T-cell (primary cell): ENCODE results near the gene PEX1. TPM values are rescaled to one million over a fixed set of nuclear protein-coding genes. Genes with fewer than 3 reads are reported as not detected.

ENCODE experiments used
- ATAC-seq, 4 experiments: fragments of 200-7000 bp in 3 of 4; fragments of 150-1000 bp in 1 of 4; cut with Tn5 transposase; replicated peaks in 1 of 4; 1 replicate in 3 of 4; 2 replicates in 1 of 4; pipeline ENCODE4 v1.10.0; 2021; ENCODE audit warnings: moderate library complexity in 3 of 4, mild to moderate bottlenecking in 2 of 4, moderate number of reproducible peaks in 1 of 4
- CTCF ChIA-PET, 2 donors: fragments of 300-600 bp; sonication (Branson Sonifier 250); formaldehyde crosslinking; loops; one replicate each; lab custom pipeline; 2022; ENCODE audit warnings: antibody characterized with exemption in 2 of 2; lab: Charles Lee
- POLR2A ChIA-PET, 2 donors: fragments of 300-600 bp; sonication (Branson Sonifier 250); formaldehyde crosslinking; loops; one replicate each; lab custom pipeline; 2022; ENCODE audit warnings: antibody characterized with exemption in 2 of 2; lab: Charles Lee
- DNase-seq, 35 experiments: peaks; one replicate each; pipeline versions ENCODE4 v3.0.0 to v3.0.0-alpha.2; 2013 to 2023
- H3K27ac ChIP-seq: one replicate; pipeline ENCODE4 v1.5.1; 2013; ENCODE audit warnings: low read length
- H3K27me3 ChIP-seq, 2 experiments: replicated peaks in 1 of 2; 1 replicate in 1 of 2; 2 replicates in 1 of 2; pipeline versions ENCODE4 v1.6.1 to v1.7.0; 2013; ENCODE audit warnings: low read length in 1 of 2, mixed read lengths in 1 of 2; ENCODE audit not compliant: control insufficient read depth in 2 of 2, insufficient read depth in 2 of 2; ENCODE audit errors: extremely low read depth in 1 of 2
- H3K36me3 ChIP-seq, 2 donors: 1 replicate in 1 of 2; 2 replicates in 1 of 2; pipeline versions ENCODE4 v1.6.1 to v1.7.0; 2013; ENCODE audit warnings: low read length in 1 of 2; ENCODE audit not compliant: control insufficient read depth in 2 of 2, insufficient read depth in 1 of 2; ENCODE audit errors: extremely low read depth in 1 of 2
- H3K4me1 ChIP-seq, 2 experiments: 1 replicate in 1 of 2; 2 replicates in 1 of 2; pipeline versions ENCODE4 v1.6.1 to v1.7.0; 2013; ENCODE audit warnings: low read length in 2 of 2, mixed read lengths in 1 of 2; ENCODE audit not compliant: insufficient read depth in 2 of 2, control insufficient read depth in 1 of 2; ENCODE audit errors: extremely low read depth in 1 of 2
- H3K4me3 ChIP-seq, 2 donors: 1 replicate in 1 of 2; 2 replicates in 1 of 2; pipeline versions ENCODE4 v1.5.1 to v1.7.0; 2013; ENCODE audit warnings: mild to moderate bottlenecking in 2 of 2, low read length in 1 of 2, moderate library complexity in 1 of 2; ENCODE audit not compliant: control insufficient read depth in 1 of 2; ENCODE audit errors: extremely low read depth in 1 of 2
- H3K9me3 ChIP-seq: 2 replicates; pipeline ENCODE4 v1.7.0; 2013
- H3K27ac Mint-ChIP-seq, 2 donors: one replicate each; pipeline ENCODE4 v1.8.0; 2020 to 2021; ENCODE audit warnings: mild to moderate bottlenecking in 2 of 2, mixed read lengths in 2 of 2
- H3K27me3 Mint-ChIP-seq, 2 donors: one replicate each; pipeline ENCODE4 v1.8.0; 2021 to 2022; ENCODE audit warnings: mixed read lengths in 2 of 2
- H3K36me3 Mint-ChIP-seq: one replicate; pipeline ENCODE4 v1.8.0; 2021; ENCODE audit warnings: mixed read lengths
- H3K4me1 Mint-ChIP-seq, 3 donors: one replicate each; pipeline ENCODE4 v1.8.0; 2020 to 2022; ENCODE audit warnings: mixed read lengths in 3 of 3, mild to moderate bottlenecking in 1 of 3
- H3K4me3 Mint-ChIP-seq, 3 donors: one replicate each; pipeline ENCODE4 v1.8.0; 2020 to 2022; ENCODE audit warnings: mild to moderate bottlenecking in 3 of 3, mixed read lengths in 3 of 3, moderate library complexity in 3 of 3
- H3K9me3 Mint-ChIP-seq, 3 donors: one replicate each; pipeline ENCODE4 v1.8.0; 2020 to 2022; ENCODE audit warnings: mixed read lengths in 3 of 3
- WGBS: methylation state at CpG from one replicate; pipeline ENCODE4 v1.1.5; 2013; ENCODE audit warnings: missing lambda C conversion rate; ENCODE audit not compliant: insufficient coverage; 5-methylcytosine and 5-hydroxymethylcytosine counted together
- total RNA-seq, 35 experiments: library from RNA in 6 of 35; stranded (reverse) in 6 of 35; fragments of 120-200 nt in 1 of 35; gene quantifications; one replicate each; pipeline versions ENCODE4 v1.2.1 to v1.2.4 and lab custom pipeline; 2013 to 2026

PEX1 gene
- total RNA-seq, 5 donors from 2014 or later (not counting 1 experiment from before 2014, with no cell fraction given), result 24.0 to 33.8 (median 29.2) TPM

DNA sequence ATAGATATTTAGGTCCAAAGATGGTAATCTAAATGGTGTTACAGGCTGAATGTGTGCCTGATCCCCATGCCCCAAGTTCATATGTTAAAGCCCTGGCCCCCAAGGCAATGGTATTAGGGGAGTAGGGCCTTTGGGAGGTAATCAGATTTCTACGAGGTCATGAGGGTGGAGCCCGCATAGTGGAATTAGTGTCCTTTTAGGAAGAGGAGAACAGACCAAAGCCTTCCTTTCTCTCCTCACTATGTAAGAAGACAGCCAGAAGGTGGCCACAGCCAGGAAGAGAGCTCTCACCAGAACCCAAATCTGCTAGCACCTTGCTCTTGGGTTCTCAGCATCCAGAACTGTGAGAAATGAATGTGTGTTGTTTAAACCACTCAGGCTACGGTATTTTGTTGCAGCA lies 65.8 kb downstream of the PEX1 start:
- H3K4me1 ChIP-seq, result peaks cover 0 to 2% of the 10 kb centered on the region in 2 experiments
- peaks cover 15% of the 10 kb centered on the region for H3K36me3 Mint-ChIP-seq
- H3K9me3 ChIP-seq, result no peaks in the 10 kb centered on the region
- no peaks in the 10 kb centered on the region for H3K36me3 ChIP-seq
- DNase-seq, result no peak
- no peak for ATAC-seq
- H3K27me3 ChIP-seq, result no peaks in the 10 kb centered on the region
- no peaks in the 10 kb centered on the region for H3K9me3 Mint-ChIP-seq
- H3K27ac Mint-ChIP-seq, result no peak overlapping the region
- ChIA-PET CTCF (interaction anchor here in 1 of 2 donors (3.2 kb wide), 1 partner anchor 15 kb away, joined by 18 read pairs; the partner anchor contains the start of gene GATAD1), POLR2A (no interaction called here)
- WGBS, result 83% methylated on average over 1 of the region's 3 CpGs
- no peak overlapping the region for H3K4me3 Mint-ChIP-seq
- H3K27me3 Mint-ChIP-seq, result no peaks in the 10 kb centered on the region
- no peak overlapping the region for H3K27ac ChIP-seq
- H3K4me3 ChIP-seq, result no peak overlapping the region
- H3K4me1 Mint-ChIP-seq, result peaks cover 0 to 2% (median 0%) of the 10 kb centered on the region in 3 donors

DNA sequence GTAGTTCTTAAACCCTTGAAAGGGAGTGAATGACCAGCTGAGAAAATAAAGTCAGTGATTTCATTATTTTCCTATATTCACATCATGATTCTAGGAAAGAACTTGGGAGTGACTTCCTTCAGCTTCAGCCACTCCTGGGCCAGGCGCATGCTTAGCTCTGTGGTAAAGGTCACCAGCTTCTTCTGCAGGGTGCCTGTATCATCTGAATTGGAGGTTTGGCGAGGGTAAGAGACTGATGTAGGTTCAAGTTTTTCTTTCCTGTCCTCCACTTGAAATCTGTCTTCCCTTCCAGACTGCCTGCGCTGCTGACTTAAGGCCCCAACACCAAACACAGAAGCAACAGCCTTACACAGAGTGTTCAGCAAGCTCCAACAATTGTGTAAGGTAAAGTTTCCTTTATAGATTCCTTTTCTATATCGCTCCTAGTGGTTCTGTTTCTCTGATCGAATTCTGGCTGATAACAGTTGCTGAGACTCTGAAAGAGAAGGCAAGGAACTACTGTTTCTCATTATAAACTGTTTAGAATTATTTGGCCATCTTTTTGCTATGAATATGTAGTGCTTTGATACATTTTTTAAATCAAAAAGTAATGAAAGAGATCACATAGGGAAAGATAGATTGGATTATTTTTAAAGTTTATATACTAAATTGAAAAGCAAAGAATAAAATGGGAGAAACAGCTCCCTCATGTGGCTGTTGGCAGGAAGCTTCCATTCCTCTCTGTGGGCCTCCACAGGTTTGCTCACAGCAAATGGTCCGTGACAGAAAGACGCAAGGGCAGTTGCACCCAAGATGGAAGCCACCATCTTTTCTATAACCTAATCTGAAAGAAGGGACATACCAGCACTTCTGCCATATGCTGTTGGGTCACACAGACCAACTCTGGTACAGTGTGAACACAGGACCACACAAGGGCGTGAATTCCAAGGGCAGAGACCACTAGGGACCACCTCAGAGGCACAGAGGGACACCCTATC lies 67.0 kb downstream of the PEX1 start:
- Mint-ChIP-seq H3K4me1 (peaks cover 0 to 2% (median 0%) of the 10 kb centered on the region in 3 donors), H3K36me3 (peaks cover 16% of the 10 kb centered on the region), H3K27me3 (no peaks in the 10 kb centered on the region), H3K27ac (no peak overlapping the region), H3K4me3 (no peak overlapping the region), H3K9me3 (no peaks in the 10 kb centered on the region)
- H3K36me3 ChIP-seq, result peaks cover 0 to 5% of the 10 kb centered on the region in 2 donors
- no peaks in the 10 kb centered on the region for H3K27me3 ChIP-seq
- H3K4me3 ChIP-seq, result no peak overlapping the region
- ATAC-seq, result peak; percentile 48 to 70 (median 60)
- DNase-seq, result peak in 16 of 35 experiments; percentile 1 to 51 (median 6)
- WGBS, result 57% methylated on average over 2 of the region's 8 CpGs
- H3K9me3 ChIP-seq, result no peaks in the 10 kb centered on the region
- no peak overlapping the region for H3K27ac ChIP-seq
- POLR2A ChIA-PET, result interaction anchor here (0.7 to 0.8 kb wide), 2 partner anchors 32 to 67 kb away, joined by 3 to 4 read pairs; partner anchors contain the start of genes PEX1 (in 1 of the 2) and RBM48 (in 1 of the 2)
- CTCF ChIA-PET, result interaction anchor here (0.5 to 3.2 kb wide), 13 partner anchors 11 to 1192 kb away, joined by 3 to 18 read pairs (median 4); partner anchors contain the start of gene GATAD1 (in 2 of the 2)
- peaks cover 0 to 2% of the 10 kb centered on the region in 2 experiments for H3K4me1 ChIP-seq

DNA sequence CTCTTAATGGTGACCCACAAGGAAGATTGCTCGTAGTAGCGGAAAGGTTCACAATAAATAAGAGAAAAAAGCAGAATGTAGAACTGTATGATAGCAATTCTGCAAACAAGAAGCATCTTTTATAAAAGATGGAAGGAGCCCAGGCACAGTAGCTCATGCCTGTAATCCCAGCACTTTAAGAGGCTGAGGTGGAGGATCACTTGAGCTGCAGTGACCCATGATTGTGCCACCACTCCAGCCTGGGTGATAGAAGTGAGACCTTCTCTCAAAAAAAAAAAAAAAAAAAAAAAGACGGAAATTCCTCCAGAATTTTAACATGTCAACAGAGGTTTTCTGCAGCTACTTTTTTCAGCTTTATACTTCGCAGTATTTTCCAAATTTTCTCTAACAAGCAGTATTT lies 67.8 kb downstream of the PEX1 start:
- ChIA-PET CTCF (interaction anchor here (0.5 to 3.2 kb wide), 9 partner anchors 10 to 808 kb away, joined by 3 to 18 read pairs (median 4); partner anchors contain the start of gene GATAD1 (in 2 of the 2)), POLR2A (interaction anchor here in 1 of 2 donors (0.6 kb wide), 1 partner anchor 32 kb away, joined by 5 read pairs; no protein-coding TSS in a partner anchor)
- H3K27ac Mint-ChIP-seq, result no peak overlapping the region
- H3K4me3 Mint-ChIP-seq, result no peak overlapping the region
- no peaks in the 10 kb centered on the region for H3K27me3 Mint-ChIP-seq
- DNase-seq (no peak), ATAC-seq (no peak)
- H3K4me1 Mint-ChIP-seq, result peaks cover 0 to 2% (median 0%) of the 10 kb centered on the region in 3 donors
- H3K36me3 Mint-ChIP-seq, result peaks cover 22% of the 10 kb centered on the region
- 75% methylated on average over 1 of the region's 4 CpGs for WGBS
- no peak overlapping the region for H3K4me3 ChIP-seq
- H3K36me3 ChIP-seq, result peaks cover 0 to 12% of the 10 kb centered on the region in 2 donors
- no peaks in the 10 kb centered on the region for H3K27me3 ChIP-seq
- no peaks in the 10 kb centered on the region for H3K9me3 Mint-ChIP-seq
- peaks cover 0 to 2% of the 10 kb centered on the region in 2 experiments for H3K4me1 ChIP-seq
- no peaks in the 10 kb centered on the region for H3K9me3 ChIP-seq
- H3K27ac ChIP-seq, result no peak overlapping the region

DNA sequence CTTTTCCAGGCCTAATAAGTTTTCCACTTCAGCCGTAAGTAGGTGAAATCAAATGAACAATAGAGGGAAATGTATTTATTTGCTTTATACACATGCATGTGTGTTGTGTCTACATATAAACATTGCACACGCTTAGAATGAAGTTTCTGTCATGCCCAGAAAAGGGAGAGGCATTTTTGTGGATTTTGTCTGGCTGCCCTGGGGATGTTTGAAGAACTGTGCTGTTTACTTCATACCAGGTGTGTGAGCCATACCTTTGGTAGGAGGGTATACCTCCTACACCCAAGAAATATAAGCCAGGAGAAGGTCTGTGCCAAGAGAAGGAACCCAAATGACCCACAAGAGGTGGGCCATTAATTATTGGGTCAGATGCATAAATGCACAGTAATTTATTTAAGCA lies 68.2 kb downstream of the PEX1 start:
- Mint-ChIP-seq H3K9me3 (no peaks in the 10 kb centered on the region), H3K36me3 (peaks cover 22% of the 10 kb centered on the region), H3K27ac (no peak overlapping the region), H3K4me3 (no peak overlapping the region), H3K4me1 (peaks cover 0 to 2% (median 0%) of the 10 kb centered on the region in 3 donors), H3K27me3 (no peaks in the 10 kb centered on the region)
- Histone ChIP-seq H3K9me3 (no peaks in the 10 kb centered on the region), H3K27ac (no peak overlapping the region), H3K27me3 (no peaks in the 10 kb centered on the region), H3K4me1 (peaks cover 0 to 2% of the 10 kb centered on the region in 2 experiments), H3K36me3 (peaks cover 0 to 16% of the 10 kb centered on the region in 2 donors), H3K4me3 (no peak overlapping the region)
- ChIA-PET CTCF (interaction anchor here (0.7 to 3.2 kb wide), 4 partner anchors 13 to 808 kb away, joined by 3 to 18 read pairs (median 4); partner anchors contain the start of gene GATAD1 (in 1 of the 2)), POLR2A (interaction anchor here in 1 of 2 donors (0.6 kb wide), 2 partner anchors 31 to 130 kb away, joined by 5 to 7 read pairs; partner anchors contain the start of gene FAM133B)
- ATAC-seq (no peak), DNase-seq (no peak)
- no CpG with 5 or more reads among the region's 2 CpGs for WGBS

DNA sequence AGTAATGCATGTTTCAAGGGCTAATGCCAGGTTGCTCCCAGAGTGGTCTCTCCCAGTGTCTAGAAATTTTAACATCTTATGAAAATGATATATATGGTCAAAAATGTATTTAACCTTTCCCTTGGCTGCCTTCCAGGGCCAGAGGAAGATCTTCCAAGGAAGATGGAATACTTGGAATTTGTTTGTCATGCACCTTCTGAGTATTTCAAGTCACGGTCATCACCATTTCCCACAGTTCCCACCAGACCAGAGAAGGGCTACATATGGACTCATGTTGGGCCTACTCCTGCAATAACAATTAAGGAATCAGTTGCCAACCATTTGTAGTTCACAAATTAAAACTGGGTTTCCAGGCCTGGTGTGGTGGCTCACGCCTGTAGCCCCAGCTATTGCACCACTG lies 72.1 kb downstream of the PEX1 start:
- Mint-ChIP-seq H3K4me1 (no peaks in the 10 kb centered on the region), H3K4me3 (no peak overlapping the region), H3K9me3 (no peaks in the 10 kb centered on the region), H3K36me3 (peaks cover 25% of the 10 kb centered on the region), H3K27ac (no peak overlapping the region), H3K27me3 (no peaks in the 10 kb centered on the region)
- WGBS, result no CpG with 5 or more reads among the region's 2 CpGs
- Histone ChIP-seq H3K4me1 (no peaks in the 10 kb centered on the region), H3K27ac (no peak overlapping the region), H3K27me3 (no peaks in the 10 kb centered on the region), H3K36me3 (peaks cover 4 to 39% of the 10 kb centered on the region in 2 donors), H3K9me3 (no peaks in the 10 kb centered on the region), H3K4me3 (no peak overlapping the region)
- no peak for DNase-seq
- ChIA-PET CTCF (interaction anchor here (0.7 to 1.5 kb wide), 2 partner anchors 8 to 624 kb away, joined by 8 to 10 read pairs; no protein-coding TSS in a partner anchor), POLR2A (interaction anchor here in 1 of 2 donors (0.6 kb wide), 1 partner anchor 42 kb away, joined by 10 read pairs; no protein-coding TSS in a partner anchor)
- ATAC-seq, result no peak

DNA sequence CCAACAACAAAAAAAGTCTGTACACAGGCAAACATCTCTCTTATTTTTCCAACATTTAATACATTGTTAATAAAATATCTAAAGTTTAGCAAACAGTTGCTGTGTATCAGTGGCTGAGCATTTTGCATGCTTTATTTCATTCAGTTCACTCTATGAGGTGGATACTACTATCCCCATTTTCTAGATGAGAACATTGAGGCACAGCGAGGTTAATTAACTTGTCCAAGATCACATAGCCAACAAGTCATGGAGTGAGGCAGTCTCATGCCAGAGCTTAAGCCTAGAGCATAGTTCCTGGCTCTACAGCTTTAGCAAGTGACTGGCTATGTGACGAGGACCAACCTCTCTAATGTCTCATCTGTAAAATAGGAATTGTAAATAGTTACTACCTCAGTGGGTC lies 76.7 kb downstream of the PEX1 start:
- Mint-ChIP-seq H3K4me3 (no peak overlapping the region), H3K36me3 (peaks cover 30% of the 10 kb centered on the region), H3K27me3 (no peaks in the 10 kb centered on the region), H3K27ac (no peak overlapping the region), H3K9me3 (no peaks in the 10 kb centered on the region), H3K4me1 (peaks cover 12 to 15% (median 15%) of the 10 kb centered on the region in 3 donors)
- DNase-seq, result no peak
- no peak overlapping the region for H3K27ac ChIP-seq
- H3K4me1 ChIP-seq, result peaks cover 2 to 10% of the 10 kb centered on the region in 2 experiments
- WGBS, result no CpG with 5 or more reads among the region's 2 CpGs
- H3K27me3 ChIP-seq, result no peaks in the 10 kb centered on the region
- CTCF ChIA-PET, result interaction anchor here in 1 of 2 donors (1.5 kb wide), 1 partner anchor 27 kb away, joined by 6 read pairs; no protein-coding TSS in a partner anchor
- POLR2A ChIA-PET, result no interaction called here
- no peaks in the 10 kb centered on the region for H3K9me3 ChIP-seq
- ATAC-seq, result no peak
- peaks cover 4 to 47% of the 10 kb centered on the region in 2 donors for H3K36me3 ChIP-seq
- H3K4me3 ChIP-seq, result no peak overlapping the region
